Suprapubic skin (tissue), 4 donors: ENCODE data around the gene CCDC57. TPM values are rescaled to one million over a fixed set of nuclear protein-coding genes. Genes with fewer than 3 reads are reported as not detected.

ENCODE experiments used
- DNase-seq, 2 donors: peaks; one replicate each; pipeline ENCODE4 v3.0.0-alpha.2; 2019; ENCODE audit warnings: low spot score in 2 of 2
- H3K27ac ChIP-seq: fragments of 200-600 bp; sonication (generic); one replicate; pipeline ENCODE4 v1.5.1; 2019
- H3K27me3 ChIP-seq: fragments of 200-600 bp; sonication (generic); one replicate; pipeline ENCODE4 v1.5.1; 2019
- H3K36me3 ChIP-seq: fragments of 200-600 bp; sonication (generic); one replicate; pipeline ENCODE4 v1.5.1; 2019
- H3K4me1 ChIP-seq: fragments of 200-600 bp; sonication (generic); one replicate; pipeline ENCODE4 v1.5.1; 2019
- H3K4me3 ChIP-seq: fragments of 200-600 bp; sonication (generic); one replicate; pipeline ENCODE4 v1.5.1; 2019; ENCODE audit warnings: mild to moderate bottlenecking
- H3K9me3 ChIP-seq: fragments of 200-600 bp; sonication (generic); one replicate; pipeline ENCODE4 v1.5.1; 2019
- CTCF ChIP-seq, 2 donors: fragments of 200-600 bp in 1 of 2; fragments of 450-650 bp in 1 of 2; sonication (generic) in 1 of 2; IDR thresholded peaks; one replicate each; pipeline ENCODE4 v1.5.1; 2016 to 2019; ENCODE audit warnings: antibody characterized with exemption in 2 of 2, mild to moderate bottlenecking in 1 of 2, moderate library complexity in 1 of 2
- EP300 ChIP-seq: sonication (generic); formaldehyde crosslinking; IDR thresholded peaks from one replicate; pipeline ENCODE4 v1.6.1; 2017; ENCODE audit warnings: antibody characterized with exemption
- POLR2A ChIP-seq, 2 donors: fragments of 450-650 bp; IDR thresholded peaks; one replicate each; pipeline ENCODE4 v1.6.1; 2017; ENCODE audit warnings: antibody characterized with exemption in 2 of 2, mild to moderate bottlenecking in 2 of 2, moderate library complexity in 2 of 2
- POLR2AphosphoS5 ChIP-seq, 3 donors: sonication (generic); formaldehyde crosslinking; IDR thresholded peaks; one replicate each; pipeline ENCODE4 v1.6.1; 2017; ENCODE audit warnings: antibody characterized with exemption in 3 of 3
- WGBS: methylation state at CpG from one replicate; pipeline ENCODE4 v1.1.5; 2018; 5-methylcytosine and 5-hydroxymethylcytosine counted together
- total RNA-seq, 4 donors: library from RNA; depleted of rRNA; stranded (reverse); fragments of >200 nt; gene quantifications; one replicate each; pipeline ENCODE4 v1.1.0, GENCODE V29; 2016

Gene CCDC57
- total RNA-seq, 4 donors from 2014 or later, result 16.1 to 29.8 (median 20.3) TPM

GRCh38 chr17:82088838-82089722 is 123.6 kb downstream of the CCDC57 start:
- TF ChIP-seq POLR2AphosphoS5 (IDR thresholded peaks at IDR 0.05) (no peak), POLR2A (IDR thresholded peaks at IDR 0.05) (no peak), CTCF (IDR thresholded peaks at IDR 0.05) (no peak), EP300 (no peak)
- peaks cover 100% of the 10 kb centered on the region for H3K36me3 ChIP-seq
- H3K4me3 ChIP-seq, result no peak overlapping the region
- 94% methylated on average over 20 of the region's 47 CpGs for WGBS
- DNase-seq, result no peak
- H3K9me3 ChIP-seq, result no peaks in the 10 kb centered on the region
- H3K27me3 ChIP-seq, result no peaks in the 10 kb centered on the region
- H3K27ac ChIP-seq, result no peak overlapping the region
- H3K4me1 ChIP-seq, result no peaks in the 10 kb centered on the region

DNA sequence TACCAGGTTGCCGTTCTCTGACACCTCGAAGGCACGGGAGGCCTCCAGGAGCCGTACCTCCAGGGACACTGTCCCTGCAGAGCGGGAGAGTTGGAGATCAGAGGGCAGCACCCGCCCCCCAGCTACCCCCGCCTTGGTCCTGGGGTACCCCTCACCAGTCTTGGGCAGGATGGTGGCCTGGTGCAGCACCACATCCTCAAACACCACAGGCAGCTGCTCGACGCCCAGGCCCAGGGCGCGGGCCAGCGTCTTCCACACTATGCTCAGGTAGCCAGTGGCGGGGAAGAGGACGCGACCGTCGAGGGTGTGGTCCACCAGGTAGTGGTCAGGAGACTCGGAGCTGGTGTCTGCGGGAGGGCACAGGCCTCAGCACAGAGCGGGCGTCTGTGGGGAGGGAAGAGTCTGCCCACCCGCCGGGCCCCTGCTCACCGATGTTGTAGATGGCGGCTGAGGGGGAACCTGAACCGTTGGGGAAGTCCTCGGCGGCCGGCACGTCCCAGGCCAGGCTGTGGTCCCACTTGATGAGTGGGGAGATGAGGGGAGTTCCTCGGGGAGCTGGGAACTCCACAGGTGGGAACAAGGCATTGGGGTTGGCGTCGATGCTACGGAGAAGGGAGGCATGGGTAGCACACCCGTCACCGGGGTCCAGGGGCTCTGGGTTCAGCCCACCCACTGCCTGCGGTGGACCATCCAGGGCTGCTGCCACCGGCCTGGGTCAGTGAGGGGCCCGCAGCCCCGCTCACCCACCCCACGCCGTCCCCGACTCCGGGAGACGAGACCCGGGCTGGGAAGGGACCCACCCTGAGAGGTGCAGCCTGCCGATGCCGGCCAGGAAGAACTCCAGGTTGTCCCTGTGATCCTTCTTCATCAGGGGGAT is 124.4 kb downstream of the CCDC57 start:
- peaks cover 100% of the 10 kb centered on the region for H3K36me3 ChIP-seq
- H3K27ac ChIP-seq, result no peak overlapping the region
- no peak for DNase-seq
- WGBS, result 96% methylated on average over 15 of the region's 48 CpGs
- no peaks in the 10 kb centered on the region for H3K4me1 ChIP-seq
- H3K9me3 ChIP-seq, result no peaks in the 10 kb centered on the region
- H3K27me3 ChIP-seq, result no peaks in the 10 kb centered on the region
- TF ChIP-seq POLR2A (IDR thresholded peaks at IDR 0.05) (no peak), CTCF (IDR thresholded peaks at IDR 0.05) (no peak), EP300 (no peak), POLR2AphosphoS5 (IDR thresholded peaks at IDR 0.05) (no peak)
- no peak overlapping the region for H3K4me3 ChIP-seq

- WGBS, result 90% methylated on average over 14 of the region's 39 CpGs
- Histone ChIP-seq H3K36me3 (peaks cover 100% of the 10 kb centered on the region), H3K4me3 (no peak overlapping the region), H3K27ac (no peak overlapping the region), H3K27me3 (no peaks in the 10 kb centered on the region), H3K9me3 (no peaks in the 10 kb centered on the region), H3K4me1 (no peaks in the 10 kb centered on the region)
- no peak for DNase-seq
- no peak for TF ChIP-seq POLR2AphosphoS5 (IDR thresholded peaks at IDR 0.05)
These were observed 125.4 kb downstream of the CCDC57 start for GRCh38 chr17:82086941-82087906.

- no CpG with 5 or more reads among the region's 25 CpGs for WGBS
- Histone ChIP-seq H3K27ac (no peak overlapping the region), H3K4me3 (no peak overlapping the region), H3K9me3 (no peaks in the 10 kb centered on the region), H3K27me3 (no peaks in the 10 kb centered on the region), H3K36me3 (peaks cover 100% of the 10 kb centered on the region), H3K4me1 (no peaks in the 10 kb centered on the region)
- no peak for TF ChIP-seq POLR2A (IDR thresholded peaks at IDR 0.05)
- no peak for TF ChIP-seq POLR2AphosphoS5 (IDR thresholded peaks at IDR 0.05)
- no peak for TF ChIP-seq EP300
- no peak for TF ChIP-seq CTCF (IDR thresholded peaks at IDR 0.05)
- no peak for DNase-seq
These were observed 126.5 kb downstream of the CCDC57 start for GRCh38 chr17:82085931-82086764.
